Measurements from ENCODE around the gene LAPTM4A.
"Not testable (repeated sequence)": the region's sequence is repeated elsewhere in the genome, so short reads cannot be mapped to it uniquely, and the experiment has no call there.

The LAPTM4A gene

DNA sequence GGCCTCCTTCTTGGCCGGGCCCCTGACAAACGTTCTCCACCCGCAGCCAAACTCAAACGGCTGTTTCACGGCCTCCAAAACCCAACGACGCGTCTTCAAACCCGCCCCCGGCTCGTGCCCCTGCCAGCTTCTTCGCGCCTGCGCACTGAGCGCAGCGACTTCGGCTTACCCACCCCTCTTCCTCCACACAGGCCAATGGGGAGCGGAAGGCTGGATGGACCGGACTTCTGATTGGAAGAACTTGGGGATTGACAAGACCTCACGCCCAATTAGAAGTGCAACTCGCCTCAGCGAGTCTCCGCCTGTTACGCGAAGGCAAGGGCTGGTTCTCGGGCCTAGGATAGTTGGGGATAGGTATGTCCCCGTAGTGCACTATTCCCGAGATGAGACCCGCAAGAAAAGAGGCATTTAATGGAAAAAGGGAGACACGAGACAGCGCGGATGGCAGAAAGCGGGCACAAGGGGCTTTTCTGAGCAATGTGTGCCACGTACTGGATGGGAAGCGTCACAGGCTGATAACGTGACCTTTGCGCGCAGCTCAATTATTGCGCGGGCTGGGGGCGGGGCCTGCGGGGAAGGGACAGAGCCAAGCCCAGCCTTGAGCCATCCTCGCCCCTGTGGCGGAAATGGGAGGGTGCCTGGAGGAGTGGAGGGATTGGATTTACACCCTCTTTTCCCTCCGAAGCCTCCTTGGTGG is at the start of gene LAPTM4A:
LAPTM4A (minus strand) TSS at position 97 of the 697 bp plus-strand sequence. CDS start 108 bp downstream, outside the sequence.
- in situ Hi-C loops (cut with MboI; ENCODE audit: low sequenced_read_pairs), result no loop called here

DNA sequence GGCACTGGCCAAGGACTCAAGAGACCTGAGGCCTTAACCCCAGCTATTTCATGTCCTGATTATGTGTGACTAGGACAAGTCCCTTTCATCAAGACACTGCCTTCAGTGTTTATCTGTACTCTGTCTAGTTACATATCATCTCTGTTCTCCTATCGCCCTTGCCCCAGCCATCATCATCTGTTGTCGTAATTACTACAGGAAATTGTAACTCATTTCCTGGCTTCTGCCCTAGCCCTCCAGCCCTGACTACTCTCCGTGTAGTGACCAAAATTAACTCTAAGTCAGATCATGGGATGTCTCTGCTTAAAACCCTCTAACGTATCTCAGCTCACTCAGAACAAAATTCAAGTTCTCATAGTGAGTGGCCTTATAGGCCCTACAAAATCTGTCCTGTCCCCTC is 49.3 kb upstream of the LAPTM4A start:
- in situ Hi-C loops (cut with MboI; ENCODE audit: low sequenced_read_pairs), result loop anchor here (25.0 kb wide), 1 partner anchor 537 kb away; no protein-coding TSS in a partner anchor

GRCh38 chr2:20099780-20100179 is 48.4 kb upstream of the LAPTM4A start:
- in situ Hi-C loops (cut with MboI; ENCODE audit: low sequenced_read_pairs), result loop anchor here (25.0 kb wide), 1 partner anchor 538 kb away; no protein-coding TSS in a partner anchor

DNA sequence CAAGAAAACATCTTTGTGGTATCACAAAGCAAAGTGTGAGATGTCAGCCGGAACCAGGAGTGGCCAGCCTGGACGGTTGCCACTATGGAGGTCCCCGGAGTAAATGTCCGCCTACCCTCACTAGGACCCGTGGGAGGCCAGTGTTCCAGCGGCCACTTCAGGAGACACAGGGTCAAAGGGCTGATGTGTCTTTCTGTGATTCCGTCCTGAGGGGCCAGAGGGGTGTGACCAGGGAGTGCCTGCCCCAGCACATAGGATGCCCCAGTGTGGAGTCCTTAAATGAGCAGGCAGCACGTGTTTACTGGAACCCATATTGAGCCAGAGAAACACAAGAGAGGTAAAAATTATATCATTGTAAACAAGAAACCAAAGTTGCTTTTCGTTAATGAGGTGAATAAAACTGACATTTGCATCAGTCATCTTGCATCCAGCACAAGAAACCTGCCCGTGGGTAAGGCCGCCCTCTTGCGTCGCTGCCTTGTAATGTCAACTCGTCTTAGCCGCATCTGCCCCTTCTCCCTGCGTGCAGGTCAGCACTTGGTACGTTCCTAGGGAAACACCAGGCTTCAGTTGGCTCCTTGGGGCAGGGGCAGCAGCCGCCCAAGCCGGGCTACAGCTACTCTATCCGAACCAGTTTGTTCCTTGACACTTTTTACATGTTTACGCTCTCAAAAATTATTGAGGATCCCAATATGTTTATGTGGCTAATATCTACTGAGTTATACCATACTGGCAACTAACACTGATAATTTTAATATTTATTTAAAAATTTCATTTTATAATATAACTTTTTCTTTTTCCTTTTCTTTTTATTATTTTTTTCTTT is 46.7 kb upstream of the LAPTM4A start:
- in situ Hi-C loops (cut with MboI; ENCODE audit: low sequenced_read_pairs), result no loop called here

DNA sequence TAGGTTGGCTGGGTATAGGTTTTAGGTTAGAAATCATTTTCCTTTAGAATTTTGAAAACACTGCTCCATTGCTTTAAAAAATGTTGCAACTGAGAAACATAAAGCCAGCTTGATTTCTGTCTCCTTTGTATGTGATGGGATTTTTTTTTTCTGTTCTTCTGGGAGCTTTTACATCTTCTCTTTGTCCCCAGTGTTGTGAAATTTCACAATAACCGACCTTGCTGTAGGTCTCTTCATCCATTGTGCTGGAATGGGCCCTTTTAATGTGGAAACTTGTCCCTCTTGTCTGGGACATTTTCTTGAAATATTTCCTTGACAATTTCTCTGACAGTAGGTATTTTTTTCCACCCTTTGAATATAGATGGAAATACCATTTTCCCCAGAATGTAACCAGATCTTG is 44.0 kb upstream of the LAPTM4A start:
- in situ Hi-C loops (cut with MboI; ENCODE audit: low sequenced_read_pairs), result no loop called here

DNA sequence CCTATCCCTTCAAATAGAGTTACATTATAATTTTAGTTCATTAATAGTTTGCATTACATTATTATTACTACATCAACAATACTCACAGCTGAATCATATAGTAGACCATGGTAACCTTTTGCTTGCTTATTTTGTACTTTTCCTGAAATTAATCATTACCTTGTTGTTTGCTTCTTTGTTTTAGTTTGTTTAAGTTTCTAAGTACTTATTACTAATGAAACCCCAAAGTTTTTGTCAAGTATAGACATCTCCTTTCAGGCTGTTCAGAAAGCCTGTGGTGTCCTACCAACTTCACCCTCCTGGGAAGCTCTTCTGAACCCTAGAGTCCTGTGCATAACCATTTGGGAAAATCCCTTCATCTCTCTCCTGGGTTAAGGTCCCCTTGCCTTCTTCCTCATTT is 43.5 kb upstream of the LAPTM4A start:
- in situ Hi-C loops (cut with MboI; ENCODE audit: low sequenced_read_pairs), result no loop called here

DNA sequence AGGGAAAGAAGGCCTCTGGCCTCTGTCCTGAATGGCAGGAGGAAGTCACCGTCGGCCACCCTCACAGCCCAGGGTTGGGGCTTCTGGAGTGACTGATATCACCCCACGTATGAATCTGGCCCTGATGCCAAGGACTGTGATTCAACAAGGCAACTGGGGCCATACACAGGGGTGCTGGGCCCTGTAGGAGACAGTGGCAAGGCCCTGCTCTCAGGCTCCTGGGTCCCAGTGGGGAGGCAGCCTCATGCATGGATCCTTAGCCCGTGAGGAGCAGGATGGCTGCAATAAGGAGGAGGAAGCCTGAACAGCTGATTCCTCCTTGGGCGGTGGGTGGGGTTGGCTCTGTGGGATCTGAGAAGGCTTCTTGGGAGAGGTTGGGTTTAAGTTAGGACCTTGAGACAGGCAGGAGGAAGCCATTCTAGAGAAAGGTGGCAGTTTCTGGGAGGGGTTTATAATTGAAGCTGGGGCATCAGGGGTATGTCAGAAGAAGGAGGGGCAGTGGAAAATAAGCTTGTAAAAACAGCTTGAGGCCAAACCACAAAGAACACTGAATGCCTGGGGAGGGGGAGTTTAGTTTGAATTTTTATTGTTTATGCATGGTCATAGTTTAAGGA is 42.8 kb upstream of the LAPTM4A start:
- in situ Hi-C loops (cut with MboI; ENCODE audit: low sequenced_read_pairs), result no loop called here

DNA sequence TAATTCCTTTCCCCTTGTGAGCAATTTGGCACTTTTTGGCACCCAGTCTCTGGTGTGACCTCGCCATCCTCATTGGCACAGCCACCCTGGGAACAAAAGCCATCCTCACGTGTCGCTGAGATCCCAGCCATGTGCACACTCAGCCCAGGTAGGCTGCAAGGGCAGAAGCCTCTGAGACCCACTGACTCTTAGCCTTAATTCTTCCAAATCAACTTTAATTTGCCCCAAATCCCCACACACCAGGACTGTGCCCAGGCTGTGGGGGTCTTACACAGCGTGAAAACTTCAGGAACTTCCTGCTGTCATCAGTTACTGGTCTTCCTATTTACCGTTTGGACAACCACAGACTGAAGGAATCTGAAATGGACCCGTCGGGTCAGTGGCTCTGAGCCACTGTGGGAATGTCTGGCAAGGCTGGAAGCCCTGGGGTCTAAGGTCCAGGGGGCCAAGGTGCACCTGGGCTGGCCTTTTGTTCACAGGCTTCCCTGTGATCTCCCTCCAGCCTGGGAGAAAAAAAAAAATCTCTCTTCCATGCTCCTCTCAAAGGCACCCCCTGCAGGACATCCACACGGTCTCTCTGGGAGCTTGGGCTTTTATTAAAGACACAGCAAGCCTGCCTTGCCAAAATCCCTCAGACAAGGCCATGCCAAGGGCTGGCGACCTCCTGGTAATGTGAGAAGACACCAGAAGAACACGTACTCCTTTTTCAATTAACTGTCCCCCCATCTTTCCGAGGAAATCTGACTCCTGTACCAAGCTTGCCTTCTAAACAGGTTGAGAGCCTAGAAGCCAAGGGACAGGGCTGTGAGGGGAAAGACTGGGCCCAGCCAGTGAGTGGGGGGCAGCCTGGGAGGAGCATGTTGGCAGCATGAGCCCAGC is 42.1 kb upstream of the LAPTM4A start:
- in situ Hi-C loops (cut with MboI; ENCODE audit: low sequenced_read_pairs), result no loop called here

GRCh38 chr2:20092901-20093235 is 41.4 kb upstream of the LAPTM4A start:
- in situ Hi-C loops (cut with MboI; ENCODE audit: low sequenced_read_pairs), result no loop called here

- in situ Hi-C loops (cut with MboI; ENCODE audit: low sequenced_read_pairs), result no loop called here
Measured at GRCh38 chr2:20092226-20092900, 40.9 kb upstream of the LAPTM4A start.

DNA sequence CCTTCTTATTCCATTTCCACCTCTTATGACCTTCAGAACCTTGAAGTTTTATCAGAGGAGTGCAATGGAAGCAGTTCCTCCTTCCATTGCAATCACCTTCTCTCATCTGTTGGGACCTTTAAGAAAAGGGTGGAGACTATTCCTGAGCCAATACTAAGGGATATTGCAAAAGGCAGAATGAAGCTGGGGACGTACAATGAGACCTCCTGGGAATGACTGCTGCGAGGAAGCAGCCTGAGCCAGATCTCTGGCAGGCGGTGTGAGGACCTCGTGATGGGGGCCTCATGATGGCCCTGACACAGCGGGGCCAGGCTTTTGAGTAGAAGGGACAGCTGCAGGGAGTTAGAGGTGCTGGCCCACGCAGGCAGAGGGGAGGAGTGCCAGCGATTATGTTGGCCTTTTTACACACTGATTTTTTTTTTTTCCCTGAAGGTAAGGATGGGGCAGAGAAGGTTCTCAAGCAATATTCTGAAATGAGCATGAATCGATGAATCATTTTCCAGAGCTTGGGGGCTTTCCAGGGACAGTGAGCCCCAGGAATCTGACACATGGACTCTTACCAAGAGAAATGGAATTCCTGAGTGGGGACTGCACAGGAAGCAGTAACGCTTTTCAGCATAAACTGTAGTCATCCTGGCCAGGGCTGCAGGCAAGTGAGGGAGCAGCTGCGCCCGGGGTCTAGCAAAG is 40.0 kb upstream of the LAPTM4A start:
- in situ Hi-C loops (cut with MboI; ENCODE audit: low sequenced_read_pairs), result no loop called here

GRCh38 chr2:20089715-20090464 is 38.5 kb upstream of the LAPTM4A start:
- in situ Hi-C loops (cut with MboI; ENCODE audit: low sequenced_read_pairs), result no loop called here

GRCh38 chr2:20085909-20086308 is 34.5 kb upstream of the LAPTM4A start:
- in situ Hi-C loops (cut with MboI; ENCODE audit: low sequenced_read_pairs), result not testable (repeated sequence)

DNA sequence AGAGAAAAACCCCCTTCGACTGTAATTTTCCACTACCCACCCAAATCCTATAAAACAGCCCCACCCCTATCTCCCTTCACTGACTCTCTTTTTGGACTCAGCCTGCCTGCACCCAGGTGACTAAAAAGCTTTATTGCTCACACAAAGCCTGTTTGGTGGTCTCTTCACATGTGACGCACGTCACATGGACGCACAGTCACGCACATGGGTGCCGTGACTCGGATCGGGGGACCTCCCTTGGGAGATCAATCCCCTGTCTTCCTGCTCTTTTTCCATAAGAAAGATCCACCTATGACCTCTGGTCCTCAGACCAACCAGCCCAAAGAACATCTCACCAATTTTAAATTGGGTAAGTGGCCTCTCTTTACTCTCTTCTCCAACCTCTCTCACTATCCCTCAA is 31.4 kb upstream of the LAPTM4A start:
- in situ Hi-C loops (cut with MboI; ENCODE audit: low sequenced_read_pairs), result not testable (repeated sequence)

- in situ Hi-C loops (cut with MboI; ENCODE audit: low sequenced_read_pairs), result no loop called here
Measured at GRCh38 chr2:20081841-20082240, 30.4 kb upstream of the LAPTM4A start.

DNA sequence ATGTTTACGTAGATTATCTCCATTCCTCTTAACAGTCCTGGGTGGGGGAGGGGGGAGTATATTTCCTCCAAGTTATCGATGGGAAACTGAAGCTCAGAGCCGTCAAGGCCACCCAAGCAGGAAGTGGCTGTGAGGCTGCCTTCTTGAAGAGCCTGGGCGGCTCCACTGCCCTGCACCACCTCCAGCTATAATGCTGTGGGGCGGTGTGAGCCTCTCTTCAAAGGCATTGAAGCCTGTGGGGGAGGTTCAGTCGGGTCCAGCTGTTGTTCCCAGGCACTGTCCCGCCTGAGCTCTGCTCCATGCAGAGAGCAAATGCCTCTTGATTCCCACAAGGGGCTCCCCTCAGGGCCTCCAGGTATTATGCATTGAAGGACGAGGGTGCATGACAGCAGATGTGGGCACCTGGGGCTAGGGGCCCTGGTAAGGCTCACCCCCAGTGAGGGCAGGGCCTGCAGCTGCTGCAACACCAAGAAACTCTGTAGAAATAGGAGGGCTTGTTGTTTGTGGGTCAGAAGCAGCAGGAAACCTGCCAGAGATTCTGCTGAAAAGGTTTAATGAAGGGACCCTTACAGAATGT is 29.5 kb upstream of the LAPTM4A start:
- in situ Hi-C loops (cut with MboI; ENCODE audit: low sequenced_read_pairs), result no loop called here

- in situ Hi-C loops (cut with MboI; ENCODE audit: low sequenced_read_pairs), result no loop called here
Measured at GRCh38 chr2:20080428-20080827, 29.0 kb upstream of the LAPTM4A start.

- in situ Hi-C loops (cut with MboI; ENCODE audit: low sequenced_read_pairs), result no loop called here
Measured at GRCh38 chr2:20079546-20080115, 28.2 kb upstream of the LAPTM4A start.

Data from HL-60/S4 treated with retinoic acid at 250 ng/mL for 4 days and 3 days (cell line).